K562 (cell line): ENCODE results near the gene GPR183.

Experiments
- CHD2 ChIP-seq: IDR thresholded peaks from 2 replicates; pipeline ENCODE4 v1.6.1; 2011; ENCODE audit warnings: low read depth, low read length
- ELF4 ChIP-seq: fragments of 450-650 bp; formaldehyde crosslinking; IDR thresholded peaks from 2 replicates; pipeline ENCODE4 v1.4.0; 2022; ENCODE audit warnings: missing genetic modification characterization
- EP300 ChIP-seq: IDR thresholded peaks from 2 replicates; pipeline ENCODE4 v1.6.1; 2012; ENCODE audit warnings: low read length, improper control_type of control experiment
- HMG20A ChIP-seq: fragments of 450-650 bp; formaldehyde crosslinking; conservative IDR thresholded peaks from 2 replicates; pipeline ENCODE4 v1.4.0; 2020; ENCODE audit warnings: mild to moderate bottlenecking, mixed read lengths
- IRF2 ChIP-seq: sonication (generic); formaldehyde crosslinking; IDR thresholded peaks from 2 replicates; pipeline ENCODE4 v1.8.1; 2022; ENCODE audit warnings: mild to moderate bottlenecking, missing genetic modification reagents
- ZNF121 ChIP-seq: sonication (generic); formaldehyde crosslinking; conservative IDR thresholded peaks from 2 replicates; pipeline ENCODE4 v1.8.0; 2022; ENCODE audit warnings: missing genetic modification reagents
- ZNF263 ChIP-seq: sonication (generic); formaldehyde crosslinking; IDR thresholded peaks from 2 replicates; pipeline ENCODE4 v1.8.0; 2022; ENCODE audit warnings: mild to moderate bottlenecking, missing genetic modification reagents, borderline replicate concordance
- TF ChIP-seq, protein P1 (sequence below), 3 experiments: IDR thresholded peaks in 2 of 3; conservative IDR thresholded peaks in 1 of 3; 2 replicates each; pipeline ENCODE4 v1.5.1; 2011 to 2012; ENCODE audit warnings: low read length in 3 of 3, mild to moderate bottlenecking in 3 of 3, control low read depth in 2 of 3, improper control_type of control experiment in 1 of 3, inconsistent platforms in 1 of 3, low read depth in 1 of 3, mixed read lengths in 1 of 3, moderate library complexity in 1 of 3; ENCODE audit not compliant: insufficient read depth in 2 of 3

DNA sequence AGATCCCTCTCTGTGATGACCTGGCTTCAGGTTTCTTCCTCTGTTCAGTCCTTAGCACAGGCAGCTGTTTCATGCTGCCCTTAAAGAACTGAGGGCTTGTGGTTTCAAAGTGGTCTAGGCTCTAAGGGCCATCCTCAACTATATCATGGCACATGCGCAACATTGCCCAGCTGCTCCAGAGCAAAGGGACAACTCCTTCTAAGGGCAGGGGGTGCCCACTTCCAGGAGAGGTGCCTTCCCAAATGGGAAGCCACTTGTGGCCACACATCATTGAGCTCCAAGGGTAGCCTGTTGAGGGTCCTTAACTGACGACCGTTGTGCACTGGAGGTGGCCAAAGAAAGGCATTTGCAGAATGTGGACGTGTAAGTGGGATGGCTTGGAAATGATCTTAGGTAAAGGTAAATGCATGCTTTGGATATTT, 7.3 kb downstream of the GPR183 start:
- TF ChIP-seq IRF2 (no peak), ZNF121 (CRISPR knock-in tag) (no peak), HMG20A (CRISPR knock-in tag) (no peak), CHD2 (no peak), EP300 (no peak), ELF4 (CRISPR knock-in tag) (no peak), ZNF263 (CRISPR knock-in tag) (no peak)
- TF ChIP-seq, protein P1, sequence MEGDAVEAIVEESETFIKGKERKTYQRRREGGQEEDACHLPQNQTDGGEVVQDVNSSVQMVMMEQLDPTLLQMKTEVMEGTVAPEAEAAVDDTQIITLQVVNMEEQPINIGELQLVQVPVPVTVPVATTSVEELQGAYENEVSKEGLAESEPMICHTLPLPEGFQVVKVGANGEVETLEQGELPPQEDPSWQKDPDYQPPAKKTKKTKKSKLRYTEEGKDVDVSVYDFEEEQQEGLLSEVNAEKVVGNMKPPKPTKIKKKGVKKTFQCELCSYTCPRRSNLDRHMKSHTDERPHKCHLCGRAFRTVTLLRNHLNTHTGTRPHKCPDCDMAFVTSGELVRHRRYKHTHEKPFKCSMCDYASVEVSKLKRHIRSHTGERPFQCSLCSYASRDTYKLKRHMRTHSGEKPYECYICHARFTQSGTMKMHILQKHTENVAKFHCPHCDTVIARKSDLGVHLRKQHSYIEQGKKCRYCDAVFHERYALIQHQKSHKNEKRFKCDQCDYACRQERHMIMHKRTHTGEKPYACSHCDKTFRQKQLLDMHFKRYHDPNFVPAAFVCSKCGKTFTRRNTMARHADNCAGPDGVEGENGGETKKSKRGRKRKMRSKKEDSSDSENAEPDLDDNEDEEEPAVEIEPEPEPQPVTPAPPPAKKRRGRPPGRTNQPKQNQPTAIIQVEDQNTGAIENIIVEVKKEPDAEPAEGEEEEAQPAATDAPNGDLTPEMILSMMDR (IDR thresholded peaks at IDR 0.05 in 2 of 3, conservative IDR thresholded peaks at IDR 0.05 in 1 of 3; ENCODE audit: insufficient read depth in 2 of 3, low read depth in 1 of 3, low read length in 3 of 3) = no peak
